Measurements from ENCODE around the gene EPS8L2.

- TF ChIP-seq SUZ12 (IDR thresholded peaks at IDR 0.05; ENCODE audit: extremely low read depth, insufficient read depth, insufficient read length): no peak
- TF ChIP-seq ZNF274 (IDR thresholded peaks at IDR 0.05; ENCODE audit: low read depth, low read length): no peak
- no peak for TF ChIP-seq YY1 (IDR thresholded peaks at IDR 0.05; ENCODE audit: insufficient read depth, insufficient read length)
Measured at GRCh38 chr11:656866-657265, 49.2 kb upstream of the EPS8L2 start.

All from NT2/D1 (cell line).